Measurements from ENCODE around the gene PLEKHA3.

PLEKHA3 gene

DNA sequence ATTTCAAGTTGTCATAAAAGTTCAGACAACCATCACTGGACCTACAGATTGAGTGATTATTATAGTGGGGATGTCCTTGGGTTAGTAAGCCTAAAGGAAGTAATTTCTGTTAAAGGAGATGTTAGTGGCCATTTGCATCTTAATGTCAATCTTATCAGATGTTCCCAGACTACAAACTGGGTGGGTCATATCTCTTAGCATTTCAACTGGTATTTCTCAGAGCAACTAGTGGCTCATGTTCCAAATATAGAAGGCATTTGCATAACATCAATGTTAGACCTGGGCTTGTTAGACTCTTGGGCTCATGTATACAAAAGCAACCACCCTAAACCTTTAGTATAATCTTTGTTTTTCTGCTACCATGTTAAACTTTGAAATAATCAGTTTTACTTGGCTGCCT is 17.9 kb downstream of the PLEKHA3 start:
- no peak for TF ChIP-seq GATA1 (IDR thresholded peaks at IDR 0.05; ENCODE audit: low read depth, low read length)
- TF ChIP-seq POLR2A (IDR thresholded peaks at IDR 0.05; ENCODE audit: low read length) = no peak
- peak; percentile 78 to 88 for DNase-seq

- TF ChIP-seq GATA1 (IDR thresholded peaks at IDR 0.05; ENCODE audit: low read depth, low read length) (no peak), POLR2A (IDR thresholded peaks at IDR 0.05; ENCODE audit: low read length) (no peak)
- no peak for DNase-seq
Observed at GRCh38 chr2:178499640-178500039, 19.4 kb downstream of the PLEKHA3 start.

DNA sequence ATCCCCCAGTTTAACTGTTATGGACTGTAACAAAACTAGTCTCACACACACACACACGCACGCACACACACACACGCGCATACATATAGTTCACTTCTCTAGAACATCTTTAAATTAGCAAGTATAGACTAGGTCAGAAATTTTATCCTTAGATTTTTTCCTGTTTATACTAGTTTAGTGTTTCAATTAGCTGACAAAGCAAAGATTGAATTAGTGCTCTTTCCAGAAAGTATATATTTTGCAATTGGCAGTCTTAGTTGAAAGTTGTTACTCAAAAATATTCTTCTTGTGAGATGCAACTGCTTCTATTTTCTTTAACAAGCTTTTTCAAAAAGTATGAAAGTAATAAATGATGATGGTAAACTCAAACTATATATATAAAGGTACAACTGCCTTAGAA is 22.5 kb downstream of the PLEKHA3 start:
- no peak for DNase-seq
- TF ChIP-seq POLR2A (IDR thresholded peaks at IDR 0.05; ENCODE audit: low read length) (no peak), GATA1 (IDR thresholded peaks at IDR 0.05; ENCODE audit: low read depth, low read length) (no peak)

DNA sequence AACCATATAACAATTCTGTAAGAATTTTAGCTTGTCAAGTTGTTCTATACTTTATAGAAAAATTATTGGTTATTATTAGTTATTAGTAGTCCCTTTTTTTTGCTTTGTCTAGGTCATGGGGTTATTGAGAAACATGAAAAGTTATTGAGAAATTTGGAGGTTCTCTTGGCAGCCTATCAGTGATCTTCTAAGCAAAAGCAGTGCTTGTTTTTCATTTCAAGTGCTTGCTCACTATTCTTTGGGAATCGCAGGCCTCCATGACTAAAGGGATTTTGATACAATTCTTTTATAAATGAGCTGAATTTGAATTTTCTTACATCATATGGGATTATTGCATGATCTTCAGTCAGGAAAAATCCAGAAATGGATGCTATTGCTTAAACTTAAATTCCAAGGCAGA is 25.8 kb downstream of the PLEKHA3 start:
- DNase-seq = no peak

GRCh38 chr2:178506524-178506923 is 26.3 kb downstream of the PLEKHA3 start:
- DNase-seq = no peak

More for the DNA sequence above, 25.8 kb downstream of the PLEKHA3 start:
- TF ChIP-seq POLR2A (IDR thresholded peaks at IDR 0.05; ENCODE audit: low read length) (no peak), GATA1 (IDR thresholded peaks at IDR 0.05; ENCODE audit: low read depth, low read length) (no peak)

GRCh38 chr2:178506949-178507348 is 26.7 kb downstream of the PLEKHA3 start:
- DNase-seq = no peak
- no peak for TF ChIP-seq GATA1 (IDR thresholded peaks at IDR 0.05; ENCODE audit: low read depth, low read length)
- TF ChIP-seq POLR2A (IDR thresholded peaks at IDR 0.05; ENCODE audit: low read length) = no peak

More at GRCh38 chr2:178506524-178506923, 26.3 kb downstream of the PLEKHA3 start:
- TF ChIP-seq POLR2A (IDR thresholded peaks at IDR 0.05; ENCODE audit: low read length) (no peak), GATA1 (IDR thresholded peaks at IDR 0.05; ENCODE audit: low read depth, low read length) (no peak)

DNA sequence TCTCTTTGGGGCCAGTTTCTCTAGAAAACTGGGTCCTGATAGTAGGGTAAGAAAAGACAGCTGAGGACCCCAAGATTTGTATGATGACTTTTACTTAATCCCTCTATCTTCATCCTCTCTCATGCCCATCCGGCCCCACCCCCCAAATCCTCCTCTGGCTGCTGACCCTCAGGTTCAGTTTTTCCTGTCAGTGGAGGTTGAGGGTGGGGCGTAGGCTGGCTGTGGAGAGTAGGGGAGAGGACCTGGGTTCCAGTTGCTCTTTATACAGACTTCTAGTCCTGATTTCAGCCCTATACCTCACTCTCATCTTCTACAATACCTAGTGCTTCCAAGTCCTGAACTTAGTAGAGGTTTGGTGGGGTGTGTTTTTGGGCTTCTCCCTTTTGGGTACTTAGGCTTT is 28.4 kb downstream of the PLEKHA3 start:
- TF ChIP-seq GATA1 (IDR thresholded peaks at IDR 0.05; ENCODE audit: low read depth, low read length) = no peak
- no peak for TF ChIP-seq POLR2A (IDR thresholded peaks at IDR 0.05; ENCODE audit: low read length)

DNA sequence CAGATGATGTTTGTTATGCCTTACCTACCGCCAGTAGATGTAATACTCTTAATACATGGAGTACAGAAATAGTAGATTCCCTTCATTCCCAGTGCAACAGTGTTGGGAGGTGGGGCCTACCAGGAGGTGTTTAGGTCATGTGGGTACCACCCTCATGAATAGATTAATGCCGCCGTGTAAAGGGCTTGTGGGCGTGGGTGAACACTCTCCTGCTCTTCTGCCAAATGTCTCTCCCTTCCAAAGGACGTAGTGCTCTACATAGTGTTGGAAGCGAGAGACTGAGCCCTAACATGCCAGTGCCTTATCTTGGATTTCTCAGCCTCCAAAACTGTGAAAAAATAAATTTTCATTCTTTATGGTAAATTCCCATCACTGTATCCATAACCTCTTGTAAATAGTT is 30.1 kb downstream of the PLEKHA3 start:
- TF ChIP-seq POLR2A (IDR thresholded peaks at IDR 0.05; ENCODE audit: low read length) = no peak
- no peak for TF ChIP-seq GATA1 (IDR thresholded peaks at IDR 0.05; ENCODE audit: low read depth, low read length)
- DNase-seq = no peak

More for the DNA sequence above, 28.4 kb downstream of the PLEKHA3 start:
- no peak for DNase-seq

GRCh38 chr2:178512484-178512883 is 32.2 kb downstream of the PLEKHA3 start:
- no peak for DNase-seq
- no peak for TF ChIP-seq GATA1 (IDR thresholded peaks at IDR 0.05; ENCODE audit: low read depth, low read length)
- TF ChIP-seq POLR2A (IDR thresholded peaks at IDR 0.05; ENCODE audit: low read length) = no peak

- DNase-seq = no peak
- TF ChIP-seq GATA1 (IDR thresholded peaks at IDR 0.05; ENCODE audit: low read depth, low read length) (no peak), POLR2A (IDR thresholded peaks at IDR 0.05; ENCODE audit: low read length) (no peak)
Observed at GRCh38 chr2:178513876-178514275, 33.6 kb downstream of the PLEKHA3 start.

DNA sequence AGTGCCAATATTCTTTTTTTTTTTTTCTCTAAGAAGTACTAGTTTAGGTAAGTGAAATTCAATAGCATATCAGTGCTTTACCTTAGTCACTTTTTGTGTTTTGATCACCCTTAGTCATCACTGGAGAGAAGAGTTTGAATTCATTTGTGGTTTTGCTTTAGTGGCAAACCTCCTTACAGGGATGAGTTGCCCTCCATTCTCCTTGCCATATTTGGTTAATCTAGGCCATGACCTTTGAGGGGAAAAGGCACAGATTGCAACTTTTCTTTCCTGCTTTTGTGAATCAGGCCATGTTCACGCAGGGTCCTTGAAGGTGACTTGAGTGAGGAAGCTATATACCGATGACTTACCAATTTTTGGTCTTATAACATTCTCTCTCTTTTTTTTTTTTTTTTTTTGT is 34.4 kb downstream of the PLEKHA3 start:
- DNase-seq = no peak
- TF ChIP-seq POLR2A (IDR thresholded peaks at IDR 0.05; ENCODE audit: low read length) (no peak), GATA1 (IDR thresholded peaks at IDR 0.05; ENCODE audit: low read depth, low read length) (no peak)

- TF ChIP-seq GATA1 (IDR thresholded peaks at IDR 0.05; ENCODE audit: low read depth, low read length) (no peak), POLR2A (IDR thresholded peaks at IDR 0.05; ENCODE audit: low read length) (no peak)
- DNase-seq = no peak
Observed at GRCh38 chr2:178517496-178517895, 37.2 kb downstream of the PLEKHA3 start.

GRCh38 chr2:178521304-178522150 is 41.3 kb downstream of the PLEKHA3 start:
- TF ChIP-seq POLR2A (IDR thresholded peaks at IDR 0.05; ENCODE audit: low read length) (no peak), GATA1 (IDR thresholded peaks at IDR 0.05; ENCODE audit: low read depth, low read length) (no peak)
- no peak for DNase-seq

DNA sequence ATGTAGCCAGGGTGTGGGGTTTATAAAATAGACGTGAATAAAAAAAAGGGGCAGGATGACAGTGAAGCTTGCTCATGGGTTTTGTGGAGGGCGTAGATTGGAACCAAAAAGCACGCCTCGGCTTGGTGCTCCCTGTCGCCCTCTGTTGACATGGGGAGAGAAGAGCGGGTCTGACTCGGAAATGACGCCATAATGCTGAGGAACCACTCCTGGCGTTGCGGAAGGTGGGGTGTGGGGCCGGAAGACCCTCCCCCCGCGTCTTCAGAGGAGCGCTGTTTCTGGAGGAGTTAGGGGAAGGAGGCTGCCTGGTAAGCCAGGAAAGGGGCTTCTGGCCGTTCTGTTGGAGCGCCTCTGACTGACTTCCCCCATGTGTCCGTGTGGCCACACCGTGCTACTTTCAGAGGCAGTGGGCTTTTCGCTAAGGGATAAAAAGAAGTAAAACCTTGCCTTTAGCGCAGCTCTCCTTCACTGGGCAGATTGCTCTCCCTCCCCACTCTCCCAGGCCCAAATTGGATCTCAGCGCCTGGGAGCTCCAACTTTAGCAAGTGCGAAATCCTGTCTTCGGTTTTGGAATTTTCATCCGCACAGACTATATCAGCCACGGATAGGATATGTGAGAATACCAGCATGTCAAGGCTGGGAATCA is 42.8 kb downstream of the PLEKHA3 start:
- DNase-seq = peak; percentile 85 to 87
- TF ChIP-seq GATA1 (IDR thresholded peaks at IDR 0.05; ENCODE audit: low read depth, low read length) (no peak), POLR2A (IDR thresholded peaks at IDR 0.05; ENCODE audit: low read length) (peak; percentile 88)

All from erythroblast (primary cell).